Measurements from ENCODE around the gene ABCC2. TPM values are rescaled to one million over a fixed set of nuclear protein-coding genes. Genes with fewer than 3 reads are reported as not detected.

Gene ABCC2
- total RNA-seq, 2 donors from 2014 or later = 1.3 to 1.5 TPM

GRCh38 chr10:99804471-99804870 lies 22.0 kb downstream of the ABCC2 start:
- Mint-ChIP-seq H3K27me3 (ENCODE audit: low read depth) (no peaks in the 10 kb centered on the region), H3K4me3 (no peak overlapping the region), H3K9me3 (no peaks in the 10 kb centered on the region), H3K36me3 (ENCODE audit: insufficient read depth in 2 of 2) (no peaks in the 10 kb centered on the region), H3K27ac (no peak overlapping the region), H3K4me1 (ENCODE audit: low read depth) (no peaks in the 10 kb centered on the region)
- ATAC-seq (replicated peaks in 1 of 2) = no peak
- no peak for DNase-seq

- H3K9me3 Mint-ChIP-seq = no peaks in the 10 kb centered on the region
- no peaks in the 10 kb centered on the region for H3K4me1 Mint-ChIP-seq (ENCODE audit: low read depth)
- no peaks in the 10 kb centered on the region for H3K27me3 Mint-ChIP-seq (ENCODE audit: low read depth)
- ATAC-seq (replicated peaks in 1 of 2) = no peak
- no peak overlapping the region for H3K4me3 Mint-ChIP-seq
- no peak overlapping the region for H3K27ac Mint-ChIP-seq
- no peaks in the 10 kb centered on the region for H3K36me3 Mint-ChIP-seq (ENCODE audit: insufficient read depth in 2 of 2)
- DNase-seq = no peak
Measured at GRCh38 chr10:99805190-99805589, 22.8 kb downstream of the ABCC2 start.

DNA sequence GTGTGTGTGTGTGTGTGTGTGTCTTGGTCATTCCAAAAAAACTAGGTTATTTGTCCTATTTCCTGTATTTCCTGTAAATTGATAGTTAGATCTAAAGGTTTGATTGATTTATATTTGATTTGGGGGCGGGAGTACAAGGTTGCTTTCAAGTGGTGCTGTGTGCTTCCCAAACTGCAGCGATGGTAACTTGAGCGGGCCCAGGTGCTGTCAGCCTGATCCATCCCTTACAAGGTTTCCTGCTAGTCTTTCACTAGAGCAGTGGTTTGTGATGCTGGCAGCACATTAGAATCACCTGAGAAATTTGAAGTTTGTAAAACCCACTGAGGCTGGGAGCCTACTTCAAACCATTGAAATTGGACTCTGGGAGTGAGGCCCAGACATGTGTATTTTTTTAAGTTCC lies 23.7 kb downstream of the ABCC2 start:
- H3K9me3 Mint-ChIP-seq = no peaks in the 10 kb centered on the region
- H3K4me1 Mint-ChIP-seq (ENCODE audit: low read depth) = no peaks in the 10 kb centered on the region
- no peak for DNase-seq
- no peak overlapping the region for H3K4me3 Mint-ChIP-seq
- H3K27me3 Mint-ChIP-seq (ENCODE audit: low read depth) = no peaks in the 10 kb centered on the region
- no peak overlapping the region for H3K27ac Mint-ChIP-seq
- no peaks in the 10 kb centered on the region for H3K36me3 Mint-ChIP-seq (ENCODE audit: insufficient read depth in 2 of 2)
- ATAC-seq (replicated peaks in 1 of 2) = no peak

GRCh38 chr10:99807786-99808185 lies 25.3 kb downstream of the ABCC2 start:
- Mint-ChIP-seq H3K27ac (no peak overlapping the region), H3K27me3 (ENCODE audit: low read depth) (no peaks in the 10 kb centered on the region), H3K4me3 (no peak overlapping the region), H3K9me3 (no peaks in the 10 kb centered on the region), H3K36me3 (ENCODE audit: insufficient read depth in 2 of 2) (no peaks in the 10 kb centered on the region), H3K4me1 (ENCODE audit: low read depth) (no peaks in the 10 kb centered on the region)
- ATAC-seq (replicated peaks in 1 of 2) (no peak), DNase-seq (no peak)

DNA sequence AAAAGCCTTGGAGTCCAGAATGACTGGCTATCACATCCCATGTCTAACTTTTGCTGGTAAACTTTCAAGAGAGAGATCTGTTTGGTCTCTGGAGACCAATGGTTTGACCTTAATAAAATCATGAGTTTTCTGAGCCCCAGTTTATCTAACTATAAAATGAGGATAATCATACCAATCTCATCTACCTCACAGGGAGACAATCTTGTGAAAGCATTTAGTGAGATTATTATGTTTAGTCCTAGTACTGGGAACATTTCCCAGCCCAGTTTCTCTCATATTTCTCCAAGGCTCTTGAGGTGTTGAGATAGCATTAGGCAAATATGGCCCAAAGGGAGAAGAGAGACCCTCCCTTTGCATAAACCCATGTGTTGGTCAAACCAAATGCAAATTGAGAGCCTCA lies 25.8 kb downstream of the ABCC2 start:
- DNase-seq (no peak), ATAC-seq (replicated peaks in 1 of 2) (no peak)
- Mint-ChIP-seq H3K4me3 (no peak overlapping the region), H3K4me1 (ENCODE audit: low read depth) (no peaks in the 10 kb centered on the region), H3K9me3 (no peaks in the 10 kb centered on the region), H3K36me3 (ENCODE audit: insufficient read depth in 2 of 2) (no peaks in the 10 kb centered on the region), H3K27me3 (ENCODE audit: low read depth) (no peaks in the 10 kb centered on the region), H3K27ac (no peak overlapping the region)

DNA sequence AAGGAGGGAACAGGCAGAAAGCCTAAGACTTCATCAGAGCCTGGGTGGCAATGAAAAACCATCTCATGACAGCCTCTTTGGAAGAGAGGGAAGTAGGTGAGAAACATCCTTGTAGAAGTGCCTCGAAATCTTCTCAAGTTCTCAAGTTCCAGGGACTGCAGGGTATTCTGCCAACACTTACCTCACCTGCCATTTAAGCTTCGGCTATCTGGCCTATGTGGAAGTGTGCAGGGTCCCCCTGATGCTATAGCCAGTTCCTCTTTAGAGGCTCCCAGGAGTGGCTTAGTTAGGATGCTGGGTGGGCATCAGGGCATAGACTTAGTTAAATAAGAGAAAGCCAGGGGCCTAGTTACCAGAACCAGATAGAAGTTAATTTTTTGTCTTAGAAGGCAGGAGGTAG lies 27.0 kb downstream of the ABCC2 start:
- Mint-ChIP-seq H3K4me3 (no peak overlapping the region), H3K4me1 (ENCODE audit: low read depth) (no peaks in the 10 kb centered on the region), H3K27ac (no peak overlapping the region), H3K9me3 (no peaks in the 10 kb centered on the region), H3K36me3 (ENCODE audit: insufficient read depth in 2 of 2) (no peaks in the 10 kb centered on the region), H3K27me3 (ENCODE audit: low read depth) (no peaks in the 10 kb centered on the region)
- no peak for DNase-seq
- no peak for ATAC-seq (replicated peaks in 1 of 2)

DNA sequence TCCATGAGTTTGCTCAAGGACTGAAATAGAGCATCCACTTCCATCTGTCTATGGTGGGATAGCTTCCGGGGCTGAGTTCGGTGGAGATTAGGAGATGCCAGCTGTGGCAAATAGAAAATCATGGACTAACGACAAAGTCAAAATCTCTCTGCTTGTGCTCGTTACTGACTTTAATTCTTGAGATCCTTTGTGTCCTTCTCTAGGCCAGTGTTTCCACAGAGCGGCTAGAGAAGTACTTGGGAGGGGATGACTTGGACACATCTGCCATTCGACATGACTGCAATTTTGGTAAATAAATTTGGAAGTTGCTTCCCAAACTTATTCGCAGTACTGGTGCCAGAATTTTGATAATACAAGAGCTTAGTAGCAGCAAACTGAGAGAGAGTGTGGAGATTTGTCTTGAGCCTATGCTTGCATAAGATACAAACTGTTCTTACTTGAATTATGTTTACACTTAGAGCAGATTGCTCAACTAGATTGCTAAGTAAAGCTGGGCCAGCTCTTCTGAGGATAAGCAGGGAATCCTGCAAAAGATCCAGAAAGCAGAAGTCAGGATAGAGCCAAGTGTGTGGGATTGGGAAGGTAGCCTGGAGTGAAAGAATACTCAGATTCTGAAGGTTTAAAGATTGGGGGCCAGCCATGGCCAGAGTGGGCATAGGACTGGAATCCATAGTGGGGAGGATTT lies 27.6 kb downstream of the ABCC2 start:
- peaks cover 1% of the 10 kb centered on the region in 2 donors for H3K9me3 Mint-ChIP-seq
- H3K4me1 Mint-ChIP-seq (ENCODE audit: low read depth) = no peaks in the 10 kb centered on the region
- H3K27ac Mint-ChIP-seq = peak overlapping the region; percentile 13
- H3K36me3 Mint-ChIP-seq (ENCODE audit: insufficient read depth in 2 of 2) = no peaks in the 10 kb centered on the region
- DNase-seq (no peak), ATAC-seq (replicated peaks in 1 of 2) (no peak)
- H3K4me3 Mint-ChIP-seq = no peak overlapping the region
- no peaks in the 10 kb centered on the region for H3K27me3 Mint-ChIP-seq (ENCODE audit: low read depth)

DNA sequence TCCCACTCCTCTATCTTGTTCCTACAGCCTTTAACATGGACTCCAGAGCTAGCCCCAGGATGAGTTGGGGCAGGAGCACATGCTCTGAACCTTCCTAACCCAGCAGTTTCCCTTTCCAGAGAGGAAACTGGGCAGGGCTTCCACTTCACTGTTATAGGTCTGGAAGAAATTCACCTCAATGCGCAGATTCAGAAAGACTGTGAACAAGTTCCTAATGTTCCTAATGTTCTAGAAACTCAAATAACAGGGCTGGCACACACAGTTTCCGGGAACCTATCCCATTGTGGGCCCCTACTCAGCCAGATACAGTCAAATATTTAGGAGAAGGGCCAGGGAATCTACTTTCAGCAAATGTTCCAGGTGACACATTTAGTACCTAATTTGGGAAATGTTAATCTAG lies 29.7 kb downstream of the ABCC2 start:
- Mint-ChIP-seq H3K36me3 (ENCODE audit: insufficient read depth in 2 of 2) (no peaks in the 10 kb centered on the region), H3K27me3 (ENCODE audit: low read depth) (no peaks in the 10 kb centered on the region), H3K9me3 (peaks cover 1% of the 10 kb centered on the region in 2 donors), H3K27ac (no peak overlapping the region), H3K4me1 (ENCODE audit: low read depth) (no peaks in the 10 kb centered on the region), H3K4me3 (no peak overlapping the region)
- ATAC-seq (replicated peaks in 1 of 2) (no peak), DNase-seq (no peak)

DNA sequence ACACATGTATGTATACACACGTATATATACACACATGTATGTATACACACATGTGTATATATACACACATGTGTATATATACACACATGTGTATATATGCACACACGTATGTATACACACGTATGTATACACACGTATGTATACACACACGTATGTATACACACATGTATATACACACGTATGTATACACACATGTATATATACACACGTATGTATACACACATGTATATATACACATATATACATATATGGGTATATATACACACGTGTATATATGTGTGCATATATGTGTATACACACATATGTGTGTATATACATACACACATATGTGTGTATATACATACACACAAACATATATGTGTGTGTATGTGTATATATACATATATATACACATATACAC lies 31.7 kb downstream of the ABCC2 start:
- DNase-seq (no peak), ATAC-seq (replicated peaks in 1 of 2) (no peak)
- peaks cover 1% of the 10 kb centered on the region in 2 donors for H3K9me3 Mint-ChIP-seq
- no peaks in the 10 kb centered on the region for H3K36me3 Mint-ChIP-seq (ENCODE audit: insufficient read depth in 2 of 2)
- no peak overlapping the region for H3K4me3 Mint-ChIP-seq
- no peaks in the 10 kb centered on the region for H3K4me1 Mint-ChIP-seq (ENCODE audit: low read depth)
- no peaks in the 10 kb centered on the region for H3K27me3 Mint-ChIP-seq (ENCODE audit: low read depth)
- H3K27ac Mint-ChIP-seq = no peak overlapping the region

- Mint-ChIP-seq H3K4me3 (no peak overlapping the region), H3K27ac (no peak overlapping the region), H3K9me3 (peaks cover 1% of the 10 kb centered on the region in 2 donors), H3K36me3 (ENCODE audit: insufficient read depth in 2 of 2) (no peaks in the 10 kb centered on the region), H3K27me3 (ENCODE audit: low read depth) (no peaks in the 10 kb centered on the region), H3K4me1 (ENCODE audit: low read depth) (no peaks in the 10 kb centered on the region)
- DNase-seq (no peak), ATAC-seq (replicated peaks in 1 of 2) (no peak)
Measured at GRCh38 chr10:99815621-99816020, 33.2 kb downstream of the ABCC2 start.

DNA sequence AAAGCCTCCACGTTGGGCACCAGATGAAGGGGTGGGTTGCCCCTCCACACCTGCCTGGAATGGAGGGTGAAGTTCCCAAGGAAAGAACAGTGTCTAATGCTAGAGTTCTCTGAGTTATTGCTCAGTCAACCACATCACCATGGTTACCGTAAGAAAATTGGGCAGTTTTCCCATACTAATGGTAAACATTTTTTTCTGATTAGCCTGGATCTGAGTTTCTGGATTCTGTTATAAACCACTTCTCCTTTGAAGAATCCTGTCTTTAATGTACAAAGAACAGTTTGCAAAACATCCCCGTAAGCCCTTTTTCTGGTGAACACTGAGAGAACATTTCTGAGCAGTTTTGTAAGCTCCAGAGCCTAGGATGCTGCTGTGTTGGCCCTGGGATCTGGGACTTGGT lies 45.5 kb downstream of the ABCC2 start:
- Mint-ChIP-seq H3K9me3 (peaks cover 4% of the 10 kb centered on the region in 2 donors), H3K36me3 (ENCODE audit: insufficient read depth in 2 of 2) (peaks cover 3% of the 10 kb centered on the region in 2 donors), H3K4me3 (no peak overlapping the region), H3K27me3 (ENCODE audit: low read depth) (no peaks in the 10 kb centered on the region), H3K27ac (no peak overlapping the region), H3K4me1 (ENCODE audit: low read depth) (peaks cover 6% of the 10 kb centered on the region)
- no peak for ATAC-seq (replicated peaks in 1 of 2)
- no peak for DNase-seq

DNA sequence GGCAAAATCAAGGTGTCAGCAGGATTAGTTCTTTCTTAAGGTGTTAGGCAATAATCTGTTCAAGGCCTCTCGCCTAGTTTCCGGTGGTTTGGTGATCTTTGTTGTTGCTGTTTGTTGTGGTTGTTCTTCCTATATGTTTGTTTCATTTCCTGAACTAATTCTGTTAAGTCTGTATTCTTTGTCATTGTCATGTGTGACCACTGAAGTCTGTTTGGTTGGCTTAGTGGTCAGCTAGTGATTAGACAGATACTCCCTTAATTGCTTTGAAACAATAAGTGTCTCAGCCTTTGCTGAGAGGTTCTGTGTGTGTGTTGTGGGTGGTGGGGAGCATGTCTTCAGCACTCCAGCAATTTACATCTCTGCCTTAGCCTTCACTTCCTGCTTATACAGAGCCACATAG lies 46.0 kb downstream of the ABCC2 start:
- H3K9me3 Mint-ChIP-seq = peaks cover 4% of the 10 kb centered on the region in 2 donors
- no peak for ATAC-seq (replicated peaks in 1 of 2)
- no peak overlapping the region for H3K4me3 Mint-ChIP-seq
- no peak for DNase-seq
- H3K27ac Mint-ChIP-seq = peak overlapping the region; percentile 16
- H3K36me3 Mint-ChIP-seq (ENCODE audit: insufficient read depth in 2 of 2) = peaks cover 3% of the 10 kb centered on the region in 2 donors
- H3K4me1 Mint-ChIP-seq (ENCODE audit: low read depth) = peaks cover 6% of the 10 kb centered on the region
- no peaks in the 10 kb centered on the region for H3K27me3 Mint-ChIP-seq (ENCODE audit: low read depth)

DNA sequence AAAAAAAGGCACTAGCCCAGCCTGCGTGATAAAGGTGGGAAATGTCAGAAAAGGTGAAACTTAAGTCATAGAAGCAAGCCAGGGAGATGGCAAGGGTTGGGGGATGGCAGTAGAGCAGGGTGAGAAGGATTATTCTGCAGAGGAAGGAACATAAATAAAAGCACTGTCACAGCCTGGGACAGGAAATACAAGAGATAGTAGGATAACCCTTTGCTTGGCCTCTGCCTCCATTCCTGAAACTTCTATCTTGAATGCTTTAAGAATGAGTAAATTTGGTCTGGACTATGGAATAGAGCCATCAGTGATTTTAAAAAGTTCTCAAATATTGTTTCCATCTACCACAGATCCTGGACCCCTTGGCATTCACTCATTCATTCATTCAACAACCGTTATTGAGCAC lies 50.0 kb downstream of the ABCC2 start:
- no peak for ATAC-seq (replicated peaks in 1 of 2)
- Mint-ChIP-seq H3K4me1 (ENCODE audit: low read depth) (peaks cover 15% of the 10 kb centered on the region), H3K9me3 (peaks cover 4% of the 10 kb centered on the region in 2 donors), H3K27me3 (ENCODE audit: low read depth) (no peaks in the 10 kb centered on the region), H3K36me3 (ENCODE audit: insufficient read depth in 2 of 2) (peaks cover 3% of the 10 kb centered on the region in 2 donors), H3K4me3 (no peak overlapping the region), H3K27ac (no peak overlapping the region)
- no peak for DNase-seq

GRCh38 chr10:99834410-99834809 lies 52.0 kb downstream of the ABCC2 start:
- H3K9me3 Mint-ChIP-seq = no peaks in the 10 kb centered on the region
- H3K27ac Mint-ChIP-seq = no peak overlapping the region
- no peaks in the 10 kb centered on the region for H3K27me3 Mint-ChIP-seq (ENCODE audit: low read depth)
- peaks cover 9% of the 10 kb centered on the region for H3K4me1 Mint-ChIP-seq (ENCODE audit: low read depth)
- DNase-seq (peak; percentile 18 to 28), ATAC-seq (replicated peaks in 1 of 2) (peak; percentile 84 to 96)
- peaks cover 0 to 2% of the 10 kb centered on the region in 2 donors for H3K36me3 Mint-ChIP-seq (ENCODE audit: insufficient read depth in 2 of 2)
- no peak overlapping the region for H3K4me3 Mint-ChIP-seq

Data from activated T-cell treated with anti-CD3 and anti-CD28 coated beads, Interleukin-2, amount 50 U/mL, for 72 hours (primary cell).